Gastrocnemius medialis (tissue), 4 donors: ENCODE measurements around the gene NAV2. TPM values are rescaled to one million over a fixed set of nuclear protein-coding genes. Genes with fewer than 3 reads are reported as not detected.

ENCODE experiments used
- ATAC-seq, 2 donors: fragments of 150-250 bp; one replicate each; pipeline ENCODE4 v1.9.1; 2016
- DNase-seq, 2 donors: peaks; one replicate each; pipeline ENCODE4 v3.0.0-alpha.2; 2019
- H3K27ac ChIP-seq, 4 donors: fragments of 200-600 bp; sonication (generic); 1 replicate in 1 of 4; 2 replicates in 3 of 4; pipeline ENCODE4 v1.5.1; 2016 to 2018; ENCODE audit warnings: mild to moderate bottlenecking in 2 of 4, moderate library complexity in 1 of 4
- H3K27me3 ChIP-seq, 3 donors: fragments of 200-600 bp; sonication (generic) in 2 of 3; 1 replicate in 1 of 3; 2 replicates in 2 of 3; pipeline versions ENCODE4 v1.5.1 to v1.6.0; 2016 to 2019; ENCODE audit warnings: mild to moderate bottlenecking in 1 of 3, moderate library complexity in 1 of 3
- H3K36me3 ChIP-seq, 2 donors: fragments of 200-600 bp; sonication (generic) in 1 of 2; one replicate each; pipeline ENCODE4 v1.5.1; 2017 to 2018
- H3K4me1 ChIP-seq, 2 donors: fragments of 200-600 bp; sonication (generic) in 1 of 2; one replicate each; pipeline ENCODE4 v1.5.1; 2016 to 2017; ENCODE audit warnings: mild to moderate bottlenecking in 2 of 2
- H3K4me3 ChIP-seq, 4 donors: fragments of 200-600 bp; sonication (generic) in 3 of 4; 1 replicate in 1 of 4; 2 replicates in 3 of 4; pipeline ENCODE4 v1.5.1; 2016 to 2019; ENCODE audit warnings: mild to moderate bottlenecking in 2 of 4
- H3K9me3 ChIP-seq, 3 donors: fragments of 200-600 bp; sonication (generic) in 2 of 3; 1 replicate in 1 of 3; 2 replicates in 2 of 3; pipeline ENCODE4 v1.5.1; 2016 to 2019
- CTCF ChIP-seq, 5 experiments: fragments of 450-650 bp in 3 of 5; fragments of 200-600 bp in 2 of 5; sonication (generic) in 2 of 5; IDR thresholded peaks in 4 of 5; conservative IDR thresholded peaks in 1 of 5; 1 replicate in 4 of 5; 2 replicates in 1 of 5; pipeline ENCODE4 v1.5.1; 2016 to 2019; ENCODE audit warnings: antibody characterized with exemption in 5 of 5, mild to moderate bottlenecking in 3 of 5, moderate library complexity in 3 of 5
- POLR2A ChIP-seq, 2 donors: fragments of 450-650 bp; IDR thresholded peaks; one replicate each; pipeline ENCODE4 v1.6.1; 2017; ENCODE audit warnings: antibody characterized with exemption in 2 of 2, mild to moderate bottlenecking in 2 of 2, moderate library complexity in 2 of 2
- in situ Hi-C, 4 donors: fragments of 200-750 bp; cut with MboI; loops; one replicate each; pipeline versions ENCODE4 v1.15.0 to v1.8.0; 2017; ENCODE audit warnings: low sequenced_read_pairs in 4 of 4
- intact Hi-C: fragments of 100-400 bp; cut with DNase I; formaldehyde crosslinking; loops from one replicate; pipeline ENCODE4 v1.15.1; 2023; ENCODE audit warnings: low total_unique reads
- total RNA-seq, 4 donors: library from RNA; depleted of rRNA; stranded (reverse); fragments of >200 nt; gene quantifications; one replicate each; pipeline versions ENCODE4 v1.1.0 to v1.2.3, GENCODE V29; 2016

The NAV2 gene
- total RNA-seq, 4 donors from 2014 or later: 3.2 to 7.7 (median 5.5) TPM

- TF ChIP-seq POLR2A (IDR thresholded peaks at IDR 0.05) (no peak), CTCF (IDR thresholded peaks at IDR 0.05 in 4 of 5, conservative IDR thresholded peaks at IDR 0.05 in 1 of 5) (no peak)
- intact Hi-C loops: no loop called here
- no peak for ATAC-seq
Observed at GRCh38 chr11:20120134-20120925, 407.7 kb downstream of the NAV2 start.

GRCh38 chr11:20122131-20122530 is 409.5 kb downstream of the NAV2 start:
- intact Hi-C loops: no loop called here
- H3K27me3 ChIP-seq: no peaks in the 10 kb centered on the region
- no peak overlapping the region for H3K27ac ChIP-seq
- DNase-seq: no peak
- TF ChIP-seq CTCF (IDR thresholded peaks at IDR 0.05 in 4 of 5, conservative IDR thresholded peaks at IDR 0.05 in 1 of 5): no peak
- TF ChIP-seq POLR2A (IDR thresholded peaks at IDR 0.05): no peak
- H3K4me1 ChIP-seq: no peaks in the 10 kb centered on the region
- H3K4me3 ChIP-seq: no peak overlapping the region
- no peaks in the 10 kb centered on the region for H3K9me3 ChIP-seq
- in situ Hi-C loops: loop anchor here in 3 of 4 donors (10.0 kb wide), 2 partner anchors 177 to 233 kb away; no protein-coding TSS in a partner anchor
- no peaks in the 10 kb centered on the region for H3K36me3 ChIP-seq
- ATAC-seq: no peak

More at GRCh38 chr11:20120134-20120925, 407.7 kb downstream of the NAV2 start:
- Histone ChIP-seq H3K9me3 (no peaks in the 10 kb centered on the region), H3K27me3 (no peaks in the 10 kb centered on the region), H3K36me3 (no peaks in the 10 kb centered on the region), H3K4me1 (no peaks in the 10 kb centered on the region), H3K27ac (no peak overlapping the region), H3K4me3 (no peak overlapping the region)
- DNase-seq: no peak
- in situ Hi-C loops: loop anchor here in 3 of 4 donors (10.0 kb wide), 2 partner anchors 176 to 234 kb away; no protein-coding TSS in a partner anchor

GRCh38 chr11:20125927-20126326 is 413.3 kb downstream of the NAV2 start:
- ATAC-seq (no peak), DNase-seq (no peak)
- Histone ChIP-seq H3K9me3 (no peaks in the 10 kb centered on the region), H3K27me3 (no peaks in the 10 kb centered on the region), H3K36me3 (no peaks in the 10 kb centered on the region), H3K4me1 (no peaks in the 10 kb centered on the region), H3K4me3 (no peak overlapping the region), H3K27ac (no peak overlapping the region)
- TF ChIP-seq CTCF (IDR thresholded peaks at IDR 0.05 in 4 of 5, conservative IDR thresholded peaks at IDR 0.05 in 1 of 5) (no peak), POLR2A (IDR thresholded peaks at IDR 0.05) (no peak)
- in situ Hi-C loops: loop anchor here (5.0 to 25.0 kb wide), 4 partner anchors 181 to 486 kb away; no protein-coding TSS in a partner anchor
- intact Hi-C loops: no loop called here

- intact Hi-C loops: no loop called here
- Histone ChIP-seq H3K27ac (no peak overlapping the region), H3K36me3 (no peaks in the 10 kb centered on the region), H3K4me1 (no peaks in the 10 kb centered on the region), H3K9me3 (no peaks in the 10 kb centered on the region), H3K4me3 (no peak overlapping the region), H3K27me3 (no peaks in the 10 kb centered on the region)
- DNase-seq (no peak), ATAC-seq (no peak)
- in situ Hi-C loops: loop anchor here (5.0 to 25.0 kb wide), 4 partner anchors 182 to 486 kb away; no protein-coding TSS in a partner anchor
- TF ChIP-seq CTCF (IDR thresholded peaks at IDR 0.05 in 4 of 5, conservative IDR thresholded peaks at IDR 0.05 in 1 of 5) (no peak), POLR2A (IDR thresholded peaks at IDR 0.05) (no peak)
Observed at GRCh38 chr11:20126724-20127123, 414.1 kb downstream of the NAV2 start.
